ENCODE data around the gene EEIG1.

DNA sequence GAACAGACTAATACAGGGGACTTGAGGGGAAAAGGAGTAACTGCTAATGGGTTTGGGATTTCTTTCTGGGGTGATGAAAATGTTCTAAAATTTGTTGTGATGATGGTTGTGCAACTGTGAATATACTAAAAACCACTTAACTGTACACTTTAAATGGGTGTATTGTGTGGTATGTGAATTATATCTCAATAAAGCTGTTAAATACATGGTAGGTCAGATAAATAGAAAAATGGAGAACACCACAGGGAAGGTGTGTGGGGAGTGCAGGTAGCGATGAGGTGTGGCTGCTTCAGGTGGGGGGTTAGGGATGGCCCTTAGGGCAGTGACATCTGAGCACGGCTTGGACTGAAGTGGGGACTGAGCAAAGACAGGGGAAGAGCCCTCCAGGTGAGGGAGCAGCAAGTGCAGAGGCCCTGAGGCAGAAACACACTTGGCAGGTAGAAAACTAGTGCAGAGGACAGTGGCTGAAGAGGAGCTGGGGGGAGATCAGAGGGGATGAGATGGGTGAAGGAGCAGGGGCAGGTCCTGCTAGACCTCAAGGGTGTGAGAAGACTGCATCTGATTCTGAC lies 20.9 kb downstream of the EEIG1 start:
- TF ChIP-seq POLR2A (conservative IDR thresholded peaks at IDR 0.05) (no peak), HDAC6 (IDR thresholded peaks at IDR 0.05; ENCODE audit: low read depth, low read length) (no peak), E2F4 (CRISPR knock-in tag; IDR thresholded peaks at IDR 0.05; ENCODE audit: low read depth) (no peak), FOXJ3 (CRISPR knock-in tag; IDR thresholded peaks at IDR 0.05) (no peak)

All from K562 (cell line).